ENCODE data around the gene NACA2.

Gene NACA2

DNA sequence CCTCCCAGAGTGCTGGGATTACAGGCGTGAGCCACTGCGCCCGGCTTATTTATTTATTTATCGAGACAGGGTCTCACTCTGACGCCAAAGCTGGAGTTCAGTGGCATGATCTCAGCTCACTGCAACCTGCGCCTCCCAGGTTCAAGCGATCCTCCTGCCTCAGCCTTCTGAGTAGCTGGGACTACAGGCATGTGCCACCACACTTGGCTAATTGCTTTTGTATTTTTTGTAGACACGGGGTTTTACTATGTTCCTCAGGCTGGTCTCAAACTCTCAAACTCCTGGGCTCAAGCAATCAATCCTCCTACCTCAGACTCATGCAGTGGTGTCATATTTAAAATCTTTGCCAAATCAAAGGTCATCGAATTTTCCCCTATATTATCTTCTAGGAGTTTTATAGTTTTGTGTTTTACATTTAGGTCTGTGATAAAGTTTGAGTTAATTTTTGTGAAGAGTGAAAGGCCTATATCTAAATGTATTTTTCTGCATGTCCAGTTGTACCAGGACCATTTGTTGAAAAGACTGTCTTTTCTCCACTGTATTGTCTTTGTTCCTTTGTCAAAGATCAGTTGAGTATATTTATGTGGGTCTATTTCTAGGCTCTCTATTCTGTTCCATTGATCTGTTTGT, 47.1 kb downstream of the NACA2 start:
- DNase-seq = no peak

DNA sequence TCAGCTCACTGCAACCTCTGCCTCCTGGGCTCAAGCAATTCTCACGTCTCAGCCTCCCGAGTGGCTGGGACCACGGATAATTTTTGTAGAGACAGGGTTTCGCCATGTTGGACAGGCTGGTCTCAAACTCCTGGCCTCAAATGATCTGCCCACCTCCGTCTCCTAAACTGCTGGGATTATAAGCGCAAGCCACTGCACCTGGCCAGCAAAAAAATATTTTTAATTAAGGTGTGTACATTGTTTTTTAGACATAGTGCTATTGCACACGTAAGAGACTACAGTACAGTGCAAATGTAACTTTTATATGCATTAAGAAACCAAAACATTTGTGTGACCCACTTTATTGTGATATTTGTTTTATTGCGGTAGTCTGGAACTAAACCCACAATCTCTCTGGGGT, 49.0 kb downstream of the NACA2 start:
- no peak for DNase-seq

DNA sequence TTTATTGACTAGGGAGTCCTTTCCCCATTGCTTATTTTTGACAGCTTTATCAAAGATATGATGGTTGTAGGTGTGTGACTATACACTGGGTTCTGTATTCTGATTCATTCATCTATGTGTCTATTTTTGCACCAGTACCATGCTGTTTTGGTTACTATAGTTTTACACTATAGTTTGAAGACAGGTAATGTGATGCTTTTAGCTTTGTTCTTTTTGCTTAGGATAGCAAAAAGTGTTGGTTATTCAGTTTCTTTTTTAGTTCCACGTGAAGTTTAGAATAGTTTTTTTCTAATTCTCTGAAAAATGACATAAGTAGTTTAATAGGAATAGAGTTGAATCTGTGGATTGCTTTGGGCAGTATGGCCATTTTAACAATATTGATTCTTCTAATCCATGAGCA, 50.1 kb downstream of the NACA2 start:
- DNase-seq = no peak

All from NCI-H1092 treated with DMSO at 0.1 percent for 48 hours (cell line).